Measurements from ENCODE around the gene NTRK1. TPM values are rescaled to one million over a fixed set of nuclear protein-coding genes. Genes with fewer than 3 reads are reported as not detected.

NTRK1 gene
- total and polyA plus RNA-seq, 3 donors from 2014 or later = 4.7 to 38.8 (median 14.6) TPM

GRCh38 chr1:156905651-156906050 is 45.0 kb downstream of the NTRK1 start:
- TF ChIP-seq POLR2A (IDR thresholded peaks at IDR 0.05) = no peak
- TF ChIP-seq CTCF (IDR thresholded peaks at IDR 0.05) = no peak
- H3K27ac ChIP-seq = no peak overlapping the region
- intact Hi-C loops (cut with DNase I; ENCODE audit: low total_unique reads) = no loop called here
- H3K4me1 ChIP-seq = peaks cover 44% of the 10 kb centered on the region
- WGBS, 2 donors = 50 to 56% methylated on average over 4 of the region's 4 CpGs
- DNase-seq = no peak
- no peaks in the 10 kb centered on the region for H3K27me3 ChIP-seq
- no peaks in the 10 kb centered on the region for H3K36me3 ChIP-seq (ENCODE audit: low read depth, missing control alignments)
- no peak overlapping the region for H3K4me3 ChIP-seq
- H3K9me3 ChIP-seq = no peaks in the 10 kb centered on the region

DNA sequence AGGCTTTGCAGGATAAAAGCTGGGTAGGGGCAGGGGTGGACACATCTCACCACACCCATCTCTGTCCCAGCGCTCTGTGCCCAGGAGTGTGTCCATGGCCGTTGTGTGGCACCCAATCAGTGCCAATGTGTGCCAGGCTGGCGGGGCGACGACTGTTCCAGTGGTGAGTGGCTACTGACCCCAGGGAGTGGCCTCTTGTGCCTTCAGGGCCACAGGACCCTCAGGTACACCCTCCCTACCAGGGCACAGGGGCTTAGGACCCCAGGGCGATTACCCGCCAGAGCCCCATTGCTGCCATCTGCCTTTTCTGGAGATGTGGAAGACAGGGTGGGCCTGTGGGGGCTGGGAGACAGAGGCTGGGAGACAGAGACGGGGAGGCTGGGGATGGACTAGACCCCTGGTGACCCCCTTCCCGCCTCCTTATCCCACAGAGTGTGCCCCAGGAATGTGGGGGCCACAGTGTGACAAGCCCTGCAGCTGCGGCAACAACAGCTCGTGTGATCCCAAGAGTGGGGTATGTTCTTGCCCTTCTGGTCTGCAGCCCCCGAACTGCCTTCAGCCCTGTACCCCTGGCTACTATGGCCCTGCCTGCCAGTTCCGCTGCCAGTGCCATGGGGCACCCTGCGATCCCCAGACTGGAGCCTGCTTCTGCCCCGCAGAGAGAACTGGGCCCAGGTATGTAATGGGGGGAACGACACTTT is 45.7 kb downstream of the NTRK1 start:
- Histone ChIP-seq H3K27me3 (no peaks in the 10 kb centered on the region), H3K36me3 (ENCODE audit: low read depth, missing control alignments) (no peaks in the 10 kb centered on the region), H3K9me3 (no peaks in the 10 kb centered on the region), H3K4me1 (peaks cover 40% of the 10 kb centered on the region), H3K4me3 (no peak overlapping the region), H3K27ac (peak overlapping the region in 1 of 2 donors; percentile 19)
- intact Hi-C loops (cut with DNase I; ENCODE audit: low total_unique reads) = no loop called here
- no peak for TF ChIP-seq POLR2A (IDR thresholded peaks at IDR 0.05)
- 88% methylated on average over 13 to 16 of the region's 16 CpGs for WGBS, 2 donors
- no peak for DNase-seq

GRCh38 chr1:156908541-156908940 is 47.9 kb downstream of the NTRK1 start:
- Histone ChIP-seq H3K9me3 (no peaks in the 10 kb centered on the region), H3K4me1 (peaks cover 27% of the 10 kb centered on the region), H3K36me3 (ENCODE audit: low read depth, missing control alignments) (no peaks in the 10 kb centered on the region), H3K4me3 (no peak overlapping the region), H3K27ac (no peak overlapping the region), H3K27me3 (no peaks in the 10 kb centered on the region)
- DNase-seq = no peak
- intact Hi-C loops (cut with DNase I; ENCODE audit: low total_unique reads) = no loop called here
- 41 to 65% methylated on average over 11 to 29 of the region's 29 CpGs for WGBS, 2 donors
- TF ChIP-seq CTCF (IDR thresholded peaks at IDR 0.05) (no peak), POLR2A (IDR thresholded peaks at IDR 0.05) (no peak)

DNA sequence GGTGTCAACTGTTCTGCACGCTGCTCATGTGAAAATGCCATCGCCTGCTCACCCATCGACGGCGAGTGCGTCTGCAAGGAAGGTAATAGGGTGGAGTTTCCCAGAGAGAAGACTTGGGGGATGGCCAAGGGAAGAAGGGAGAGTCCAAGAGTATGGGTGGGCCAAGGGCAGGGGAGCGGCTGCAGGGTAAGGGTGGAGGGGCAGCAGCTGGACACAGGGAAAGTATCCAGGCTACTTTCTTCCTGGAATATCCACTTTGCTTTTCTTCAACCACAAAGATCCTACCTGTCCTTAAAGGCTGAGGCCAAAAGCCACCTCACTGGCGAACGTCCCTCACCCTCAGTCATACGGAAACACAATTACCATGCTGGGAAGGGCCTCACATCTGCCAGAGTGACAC is 48.3 kb downstream of the NTRK1 start:
- H3K9me3 ChIP-seq = no peaks in the 10 kb centered on the region
- TF ChIP-seq POLR2A (IDR thresholded peaks at IDR 0.05) = no peak
- no peak for TF ChIP-seq CTCF (IDR thresholded peaks at IDR 0.05)
- no peaks in the 10 kb centered on the region for H3K27me3 ChIP-seq
- no peak overlapping the region for H3K4me3 ChIP-seq
- no peaks in the 10 kb centered on the region for H3K36me3 ChIP-seq (ENCODE audit: low read depth, missing control alignments)
- intact Hi-C loops (cut with DNase I; ENCODE audit: low total_unique reads) = no loop called here
- no peak for DNase-seq
- WGBS, 2 donors = 44 to 48% methylated on average over 9 to 10 of the region's 10 CpGs
- H3K4me1 ChIP-seq = peaks cover 26% of the 10 kb centered on the region
- no peak overlapping the region for H3K27ac ChIP-seq

DNA sequence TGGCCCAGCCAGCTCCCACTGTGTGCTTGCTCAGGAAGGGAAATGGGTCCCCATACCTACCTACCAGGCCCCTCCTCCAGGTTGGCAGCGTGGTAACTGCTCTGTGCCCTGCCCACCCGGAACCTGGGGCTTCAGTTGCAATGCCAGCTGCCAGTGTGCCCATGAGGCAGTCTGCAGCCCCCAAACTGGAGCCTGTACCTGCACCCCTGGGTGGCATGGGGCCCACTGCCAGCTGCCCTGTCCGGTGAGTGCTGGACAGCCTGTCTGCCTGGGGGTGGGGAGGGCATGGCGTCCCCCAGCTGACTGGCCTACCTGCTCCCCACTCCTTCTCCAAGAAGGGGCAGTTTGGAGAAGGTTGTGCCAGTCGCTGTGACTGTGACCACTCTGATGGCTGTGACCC is 49.0 kb downstream of the NTRK1 start:
- intact Hi-C loops (cut with DNase I; ENCODE audit: low total_unique reads) = no loop called here
- Histone ChIP-seq H3K27ac (no peak overlapping the region), H3K36me3 (ENCODE audit: low read depth, missing control alignments) (no peaks in the 10 kb centered on the region), H3K9me3 (no peaks in the 10 kb centered on the region), H3K4me1 (peaks cover 24% of the 10 kb centered on the region), H3K4me3 (no peak overlapping the region), H3K27me3 (no peaks in the 10 kb centered on the region)
- WGBS, 2 donors = 83 to 100% methylated on average over 2 to 5 of the region's 5 CpGs
- TF ChIP-seq POLR2A (IDR thresholded peaks at IDR 0.05) (no peak), CTCF (IDR thresholded peaks at IDR 0.05) (no peak)
- DNase-seq = no peak

Measured in testis (tissue), 3 donors.